Measurements from ENCODE around the gene TTC7B.

TTC7B gene

GRCh38 chr14:90603841-90604240 is 212.4 kb downstream of the TTC7B start:
- no peak overlapping the region for H3K4me3 ChIP-seq (ENCODE audit: low read depth, low read length)
- no peak for TF ChIP-seq CTCF (IDR thresholded peaks at IDR 0.05; ENCODE audit: low read depth, low read length)

- H3K4me3 ChIP-seq (ENCODE audit: low read depth, low read length), result no peak overlapping the region
- no peak for TF ChIP-seq CTCF (IDR thresholded peaks at IDR 0.05; ENCODE audit: low read depth, low read length)
These were observed 212.9 kb downstream of the TTC7B start for GRCh38 chr14:90603336-90603735.

- no peak overlapping the region for H3K4me3 ChIP-seq (ENCODE audit: low read depth, low read length)
- TF ChIP-seq CTCF (IDR thresholded peaks at IDR 0.05; ENCODE audit: low read depth, low read length), result no peak
These were observed 214.0 kb downstream of the TTC7B start for GRCh38 chr14:90602088-90602687.

- no peak for TF ChIP-seq CTCF (IDR thresholded peaks at IDR 0.05; ENCODE audit: low read depth, low read length)
- H3K4me3 ChIP-seq (ENCODE audit: low read depth, low read length), result no peak overlapping the region
These were observed 214.7 kb downstream of the TTC7B start for GRCh38 chr14:90601563-90601962.

- no peak for TF ChIP-seq CTCF (IDR thresholded peaks at IDR 0.05; ENCODE audit: low read depth, low read length)
- no peak overlapping the region for H3K4me3 ChIP-seq (ENCODE audit: low read depth, low read length)
These were observed 215.6 kb downstream of the TTC7B start for GRCh38 chr14:90600619-90601018.

- H3K4me3 ChIP-seq (ENCODE audit: low read depth, low read length), result no peak overlapping the region
These were observed 216.3 kb downstream of the TTC7B start for GRCh38 chr14:90599748-90600507.

More at GRCh38 chr14:90599748-90600507, 216.3 kb downstream of the TTC7B start:
- TF ChIP-seq CTCF (IDR thresholded peaks at IDR 0.05; ENCODE audit: low read depth, low read length), result no peak

All from WI38 (cell line).